ENCODE data around the gene PALM3.
"Not testable (repeated sequence)": the region's sequence is repeated elsewhere in the genome, so short reads cannot be mapped to it uniquely, and the experiment has no call there.

The PALM3 gene

DNA sequence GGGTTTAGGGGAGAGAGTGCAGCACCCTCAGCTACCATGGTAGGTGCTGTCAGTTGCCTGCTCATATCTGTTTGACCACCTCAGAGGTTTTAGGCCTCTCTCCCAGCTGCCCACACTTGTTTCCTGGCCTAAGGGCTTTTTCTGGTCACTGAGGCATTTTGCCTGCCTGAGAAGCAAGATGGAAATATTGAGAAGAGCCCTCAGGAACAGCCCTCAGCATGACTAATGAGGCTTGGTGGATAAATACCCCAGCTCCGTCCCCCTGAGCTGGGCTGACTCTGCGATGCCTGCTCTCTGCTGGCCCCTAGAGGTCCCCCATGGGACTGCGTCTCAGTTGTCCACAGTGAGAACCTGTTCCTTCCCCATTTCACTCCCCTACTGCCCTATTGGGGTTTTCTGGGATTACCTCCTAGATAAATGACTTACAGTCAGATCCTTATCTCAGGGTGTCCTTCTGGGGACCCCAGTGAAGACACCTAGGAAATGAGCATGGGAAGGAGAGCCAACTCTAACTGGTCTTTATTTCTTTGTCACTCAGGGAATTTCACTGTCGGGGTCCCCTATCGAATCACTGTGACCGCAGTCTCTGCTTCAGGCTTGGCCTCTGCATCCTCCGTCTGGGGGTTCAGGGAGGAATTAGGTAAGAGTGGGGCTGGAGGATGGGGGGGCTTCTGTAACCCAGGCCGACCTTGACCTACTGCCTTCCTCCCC lies 13.3 kb downstream of the PALM3 start:
- ATAC-seq (ENCODE audit: low read depth) (peak; percentile 46; the same call in 2 of the 3 replicates), DNase-seq (ENCODE audit: low spot score) (no peak)
- no peaks in the 10 kb centered on the region for H3K4me1 ChIP-seq (ENCODE audit: insufficient read depth, poor library complexity, severe bottlenecking)
- no peaks in the 10 kb centered on the region for H3K27me3 ChIP-seq (ENCODE audit: insufficient read depth, poor library complexity, severe bottlenecking)
- no peak overlapping the region for H3K4me3 ChIP-seq (ENCODE audit: severe bottlenecking)
- H3K27ac ChIP-seq (ENCODE audit: poor library complexity, severe bottlenecking) = no peak overlapping the region
- TF ChIP-seq, protein P1, sequence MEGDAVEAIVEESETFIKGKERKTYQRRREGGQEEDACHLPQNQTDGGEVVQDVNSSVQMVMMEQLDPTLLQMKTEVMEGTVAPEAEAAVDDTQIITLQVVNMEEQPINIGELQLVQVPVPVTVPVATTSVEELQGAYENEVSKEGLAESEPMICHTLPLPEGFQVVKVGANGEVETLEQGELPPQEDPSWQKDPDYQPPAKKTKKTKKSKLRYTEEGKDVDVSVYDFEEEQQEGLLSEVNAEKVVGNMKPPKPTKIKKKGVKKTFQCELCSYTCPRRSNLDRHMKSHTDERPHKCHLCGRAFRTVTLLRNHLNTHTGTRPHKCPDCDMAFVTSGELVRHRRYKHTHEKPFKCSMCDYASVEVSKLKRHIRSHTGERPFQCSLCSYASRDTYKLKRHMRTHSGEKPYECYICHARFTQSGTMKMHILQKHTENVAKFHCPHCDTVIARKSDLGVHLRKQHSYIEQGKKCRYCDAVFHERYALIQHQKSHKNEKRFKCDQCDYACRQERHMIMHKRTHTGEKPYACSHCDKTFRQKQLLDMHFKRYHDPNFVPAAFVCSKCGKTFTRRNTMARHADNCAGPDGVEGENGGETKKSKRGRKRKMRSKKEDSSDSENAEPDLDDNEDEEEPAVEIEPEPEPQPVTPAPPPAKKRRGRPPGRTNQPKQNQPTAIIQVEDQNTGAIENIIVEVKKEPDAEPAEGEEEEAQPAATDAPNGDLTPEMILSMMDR (IDR thresholded peaks at IDR 0.05; ENCODE audit: poor library complexity, severe bottlenecking) = peak; percentile 69
- H3K36me3 ChIP-seq (ENCODE audit: low read depth) = no peaks in the 10 kb centered on the region
- H3K9me3 ChIP-seq (ENCODE audit: severe bottlenecking) = no peaks in the 10 kb centered on the region

DNA sequence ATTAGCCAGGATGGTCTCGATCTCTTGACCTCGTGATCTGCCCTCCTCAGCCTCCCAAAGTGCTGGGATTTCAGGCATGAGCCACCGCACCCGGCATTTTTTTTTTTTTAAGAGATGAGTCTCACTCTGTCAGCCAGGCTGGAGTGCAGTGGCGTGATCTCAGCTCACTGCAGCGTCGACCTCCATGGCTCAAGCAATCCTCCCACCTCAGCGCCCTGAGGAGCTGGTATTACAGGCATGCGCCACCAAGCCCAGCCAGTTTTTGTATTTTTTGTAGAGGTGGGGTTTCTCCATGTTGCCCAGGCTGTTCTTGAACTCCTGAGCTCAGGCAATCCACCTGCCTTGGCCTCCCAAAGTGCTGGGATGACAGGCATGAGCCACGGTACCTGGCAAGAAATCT lies 14.0 kb downstream of the PALM3 start:
- DNase-seq (ENCODE audit: low spot score); ATAC-seq (ENCODE audit: low read depth); H3K4me1 ChIP-seq (ENCODE audit: insufficient read depth, poor library complexity, severe bottlenecking); H3K36me3 ChIP-seq (ENCODE audit: low read depth); H3K27ac ChIP-seq (ENCODE audit: poor library complexity, severe bottlenecking); H3K27me3 ChIP-seq (ENCODE audit: insufficient read depth, poor library complexity, severe bottlenecking); H3K9me3 ChIP-seq (ENCODE audit: severe bottlenecking); H3K4me3 ChIP-seq (ENCODE audit: severe bottlenecking): not testable (repeated sequence)

DNA sequence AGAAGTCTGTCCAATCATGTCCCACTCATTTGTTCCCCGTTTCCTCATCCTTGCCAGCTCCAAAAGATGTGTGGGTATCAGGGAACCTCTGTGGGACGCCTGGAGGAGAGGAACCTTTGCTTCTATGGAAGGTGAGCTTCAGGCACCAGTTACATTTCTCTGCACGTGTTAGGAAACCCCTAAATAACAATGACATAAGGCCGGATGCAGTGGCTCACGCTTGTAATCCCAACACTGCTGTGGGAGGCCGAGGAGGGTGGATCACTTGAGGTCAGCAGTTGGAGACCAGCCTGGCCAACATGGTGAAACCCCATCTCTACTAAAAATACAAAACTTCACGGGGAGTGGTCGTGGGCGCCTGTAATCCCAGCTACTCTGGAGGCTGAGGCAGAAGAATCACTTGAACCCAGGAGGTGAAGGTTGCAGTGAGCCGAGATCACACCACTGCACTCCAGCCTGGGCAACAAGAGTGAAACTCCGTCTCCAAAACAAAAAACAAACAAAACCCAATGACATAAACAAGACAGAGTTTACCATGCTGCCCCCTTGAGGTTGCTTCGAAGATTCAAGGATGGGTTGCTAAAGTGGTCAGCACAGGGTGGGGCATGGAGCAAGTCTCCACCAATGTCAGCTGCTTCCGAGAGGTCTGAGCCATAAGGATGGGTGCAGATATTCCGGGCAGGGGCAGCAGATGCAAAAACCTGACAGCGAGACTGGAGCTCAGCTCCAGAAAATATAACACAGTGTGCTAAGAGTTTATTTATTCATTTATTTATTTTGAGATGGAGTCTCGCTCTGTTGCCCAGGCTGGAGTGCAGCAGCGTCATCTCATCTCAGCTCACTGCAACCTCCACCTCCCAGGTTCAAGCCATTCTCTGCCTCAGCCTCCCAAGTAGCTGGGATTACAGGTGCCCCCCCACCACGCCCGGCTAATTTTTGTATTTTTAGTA lies 18.9 kb downstream of the PALM3 start:
- DNase-seq (ENCODE audit: low spot score); H3K36me3 ChIP-seq (ENCODE audit: low read depth); H3K4me3 ChIP-seq (ENCODE audit: severe bottlenecking); H3K27ac ChIP-seq (ENCODE audit: poor library complexity, severe bottlenecking); H3K4me1 ChIP-seq (ENCODE audit: insufficient read depth, poor library complexity, severe bottlenecking); H3K9me3 ChIP-seq (ENCODE audit: severe bottlenecking); H3K27me3 ChIP-seq (ENCODE audit: insufficient read depth, poor library complexity, severe bottlenecking): not testable (repeated sequence)
- peak; percentile 53; the same call in 1 of the 3 replicates for ATAC-seq (ENCODE audit: low read depth)
- TF ChIP-seq, protein P1 (IDR thresholded peaks at IDR 0.05; ENCODE audit: poor library complexity, severe bottlenecking) = peak; percentile 52

DNA sequence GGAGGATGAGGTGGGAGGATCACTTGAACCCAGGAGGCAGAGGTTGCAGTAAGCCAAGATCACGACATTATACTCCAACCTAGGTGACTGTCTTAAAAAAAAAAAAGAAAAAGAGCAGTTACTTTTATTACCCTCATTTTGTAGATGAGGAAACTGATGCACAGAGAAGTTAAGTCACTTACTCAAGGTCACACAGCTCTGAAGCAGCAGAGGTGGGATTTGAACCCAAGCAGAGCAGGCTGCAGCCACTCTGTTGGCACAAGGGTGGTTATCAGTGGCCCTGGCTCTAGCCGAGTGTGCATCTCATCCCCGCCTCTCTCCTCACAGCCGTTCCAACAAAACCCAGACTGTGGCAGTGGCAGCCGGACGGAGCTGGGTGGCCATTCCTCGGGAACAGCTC lies 22.7 kb downstream of the PALM3 start:
- ATAC-seq (ENCODE audit: low read depth) = no peak

DNA sequence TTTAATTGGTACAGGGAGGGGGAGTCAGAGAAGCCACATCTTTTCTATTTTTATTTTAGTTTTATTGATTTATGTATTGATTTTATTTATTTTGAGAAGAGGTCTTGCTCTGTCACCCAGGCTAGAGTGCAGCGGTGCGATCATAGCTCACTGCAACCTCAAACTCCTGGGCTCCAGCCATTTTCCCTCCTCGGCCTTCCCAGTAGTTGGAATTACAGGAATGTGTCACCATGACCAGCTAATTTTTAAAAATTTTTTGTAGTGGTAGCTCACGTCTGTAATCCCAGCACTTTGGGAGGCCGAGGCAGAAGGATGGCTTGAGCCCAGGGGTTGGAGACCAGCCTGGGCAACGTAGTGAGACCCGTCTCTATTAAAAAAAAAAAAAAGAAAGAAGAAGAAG lies 26.2 kb downstream of the PALM3 start:
- no peak for ATAC-seq (ENCODE audit: low read depth)
- TF ChIP-seq, protein P1 (IDR thresholded peaks at IDR 0.05; ENCODE audit: poor library complexity, severe bottlenecking) = no peak
- Histone ChIP-seq H3K36me3 (ENCODE audit: low read depth) (no peaks in the 10 kb centered on the region), H3K4me1 (ENCODE audit: insufficient read depth, poor library complexity, severe bottlenecking) (no peaks in the 10 kb centered on the region), H3K4me3 (ENCODE audit: severe bottlenecking) (no peak overlapping the region), H3K9me3 (ENCODE audit: severe bottlenecking) (no peaks in the 10 kb centered on the region), H3K27me3 (ENCODE audit: insufficient read depth, poor library complexity, severe bottlenecking) (no peaks in the 10 kb centered on the region), H3K27ac (ENCODE audit: poor library complexity, severe bottlenecking) (no peak overlapping the region)
- DNase-seq (ENCODE audit: low spot score) = no peak

More for the DNA sequence above, 22.7 kb downstream of the PALM3 start:
- TF ChIP-seq, protein P1 (IDR thresholded peaks at IDR 0.05; ENCODE audit: poor library complexity, severe bottlenecking) = no peak
- Histone ChIP-seq H3K27me3 (ENCODE audit: insufficient read depth, poor library complexity, severe bottlenecking) (no peaks in the 10 kb centered on the region), H3K36me3 (ENCODE audit: low read depth) (no peaks in the 10 kb centered on the region), H3K27ac (ENCODE audit: poor library complexity, severe bottlenecking) (no peak overlapping the region), H3K4me1 (ENCODE audit: insufficient read depth, poor library complexity, severe bottlenecking) (no peaks in the 10 kb centered on the region), H3K9me3 (ENCODE audit: severe bottlenecking) (no peaks in the 10 kb centered on the region), H3K4me3 (ENCODE audit: severe bottlenecking) (no peak overlapping the region)
- DNase-seq (ENCODE audit: low spot score) = no peak
